ENCODE data around the gene TTPAL.

DNA sequence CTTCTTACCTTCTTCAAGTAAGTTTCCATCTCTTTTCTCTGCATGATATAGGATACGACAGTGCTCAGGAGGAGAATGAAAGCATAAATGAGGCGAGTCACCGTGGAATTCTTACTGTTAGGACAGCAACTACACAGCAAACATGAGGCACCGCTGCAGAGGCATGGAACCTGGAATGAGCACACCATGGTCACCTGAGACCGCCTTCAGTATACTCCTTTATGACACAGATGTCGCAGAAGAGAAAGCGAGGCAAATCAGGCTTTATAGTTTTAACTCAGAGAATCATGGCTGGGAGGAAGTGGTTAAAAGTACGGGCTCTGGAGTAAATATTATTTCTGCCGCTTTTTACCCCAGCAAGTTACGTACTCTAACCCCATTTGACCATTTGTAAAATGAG is 38.2 kb downstream of the TTPAL start:
- TF ChIP-seq POLR2AphosphoS5 (IDR thresholded peaks at IDR 0.05) = no peak
- TF ChIP-seq, protein P1, sequence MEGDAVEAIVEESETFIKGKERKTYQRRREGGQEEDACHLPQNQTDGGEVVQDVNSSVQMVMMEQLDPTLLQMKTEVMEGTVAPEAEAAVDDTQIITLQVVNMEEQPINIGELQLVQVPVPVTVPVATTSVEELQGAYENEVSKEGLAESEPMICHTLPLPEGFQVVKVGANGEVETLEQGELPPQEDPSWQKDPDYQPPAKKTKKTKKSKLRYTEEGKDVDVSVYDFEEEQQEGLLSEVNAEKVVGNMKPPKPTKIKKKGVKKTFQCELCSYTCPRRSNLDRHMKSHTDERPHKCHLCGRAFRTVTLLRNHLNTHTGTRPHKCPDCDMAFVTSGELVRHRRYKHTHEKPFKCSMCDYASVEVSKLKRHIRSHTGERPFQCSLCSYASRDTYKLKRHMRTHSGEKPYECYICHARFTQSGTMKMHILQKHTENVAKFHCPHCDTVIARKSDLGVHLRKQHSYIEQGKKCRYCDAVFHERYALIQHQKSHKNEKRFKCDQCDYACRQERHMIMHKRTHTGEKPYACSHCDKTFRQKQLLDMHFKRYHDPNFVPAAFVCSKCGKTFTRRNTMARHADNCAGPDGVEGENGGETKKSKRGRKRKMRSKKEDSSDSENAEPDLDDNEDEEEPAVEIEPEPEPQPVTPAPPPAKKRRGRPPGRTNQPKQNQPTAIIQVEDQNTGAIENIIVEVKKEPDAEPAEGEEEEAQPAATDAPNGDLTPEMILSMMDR (IDR thresholded peaks at IDR 0.05) = no peak
- TF ChIP-seq POLR2A (IDR thresholded peaks at IDR 0.05) = no peak
